Activated naive CD4-positive, alpha-beta T cell treated with anti-CD3 and anti-CD28 coated beads, Interleukin-2, amount 50 U/mL, for 72 hours (primary cell): ENCODE results near the gene ESM1. TPM values are rescaled to one million over a fixed set of nuclear protein-coding genes. Genes with fewer than 3 reads are reported as not detected.
A peak's percentile ranks its signal among the peaks of the same experiment; 100 is the strongest.

Source experiments
- ATAC-seq, 2 donors: fragments of 150-1000 bp; cut with Tn5 transposase; 2 replicates each; pipeline ENCODE4 v1.10.0; 2021; ENCODE audit warnings: mild to moderate bottlenecking in 2 of 2, moderate library complexity in 2 of 2
- DNase-seq, 2 donors: peaks; one replicate each; pipeline ENCODE4 v3.0.0; 2021 to 2022; ENCODE audit warnings: low spot score in 2 of 2
- H3K27ac Mint-ChIP-seq, 2 donors: one replicate each; pipeline ENCODE4 v1.8.0; 2022; ENCODE audit warnings: mild to moderate bottlenecking in 2 of 2, mixed read lengths in 2 of 2
- H3K36me3 Mint-ChIP-seq, 2 donors: one replicate each; pipeline ENCODE4 v1.8.0; 2022; ENCODE audit warnings: mixed read lengths in 2 of 2
- H3K9me3 Mint-ChIP-seq, 2 donors: one replicate each; pipeline ENCODE4 v1.8.0; 2022; ENCODE audit warnings: mixed read lengths in 2 of 2
- total RNA-seq, 2 donors: library from RNA; stranded (reverse); gene quantifications; one replicate each; pipeline ENCODE4 v1.2.3, GENCODE V29; 2022

Gene ESM1
- total RNA-seq, 2 donors from 2014 or later: not detected

GRCh38 chr5:54944364-54944763 lies 41.0 kb downstream of the ESM1 start:
- Mint-ChIP-seq H3K27ac (no peak overlapping the region), H3K36me3 (no peaks in the 10 kb centered on the region), H3K9me3 (peaks cover 0 to 9% of the 10 kb centered on the region in 2 donors)
- DNase-seq (peak in 1 of 2 donors; percentile 30), ATAC-seq (peak in 1 of 2 donors; percentile 41)

- H3K27ac Mint-ChIP-seq: no peak overlapping the region
- no peaks in the 10 kb centered on the region for H3K36me3 Mint-ChIP-seq
- no peaks in the 10 kb centered on the region for H3K9me3 Mint-ChIP-seq
- DNase-seq (no peak), ATAC-seq (no peak)
Measured at GRCh38 chr5:54942064-54942778, 43.2 kb downstream of the ESM1 start.

GRCh38 chr5:54936201-54936600 lies 49.2 kb downstream of the ESM1 start:
- no peak for ATAC-seq
- H3K27ac Mint-ChIP-seq: no peak overlapping the region

GRCh38 chr5:54932789-54933188 lies 52.6 kb downstream of the ESM1 start:
- no peaks in the 10 kb centered on the region for H3K9me3 Mint-ChIP-seq
- no peak for ATAC-seq
- no peak overlapping the region for H3K27ac Mint-ChIP-seq
- H3K36me3 Mint-ChIP-seq: no peaks in the 10 kb centered on the region
- DNase-seq: no peak

More at GRCh38 chr5:54936201-54936600, 49.2 kb downstream of the ESM1 start:
- H3K9me3 Mint-ChIP-seq: no peaks in the 10 kb centered on the region
- no peak for DNase-seq
- H3K36me3 Mint-ChIP-seq: no peaks in the 10 kb centered on the region

GRCh38 chr5:54930736-54931135 lies 54.7 kb downstream of the ESM1 start:
- DNase-seq: no peak

More at GRCh38 chr5:54930736-54931135, 54.7 kb downstream of the ESM1 start:
- Mint-ChIP-seq H3K9me3 (peaks cover 8% of the 10 kb centered on the region in 2 donors), H3K36me3 (peaks cover 7 to 8% of the 10 kb centered on the region in 2 donors), H3K27ac (no peak overlapping the region)
- peak in 1 of 2 donors; percentile 71 for ATAC-seq

Other genes starting within 250 kb of the ESM1 start
- gene GZMK, start 38.7 kb upstream of the ESM1 start, total RNA-seq: under 1 TPM in 1 of 2 donors, not detected in 1; 0.98 TPM
- gene GZMA, start 117.1 kb upstream of the ESM1 start, total RNA-seq: 1 to 10 TPM; 1.7 to 3.3 TPM
- not detected for gene GPX8, start 174.6 kb upstream of the ESM1 start, total RNA-seq
- gene CDC20B, start 187.6 kb upstream of the ESM1 start, total RNA-seq: not detected
- under 1 TPM in 1 of 2 donors, not detected in 1; 0.18 TPM for gene MCIDAS, start 241.7 kb upstream of the ESM1 start, total RNA-seq
- not detected for gene CCNO, start 248.0 kb upstream of the ESM1 start, total RNA-seq